Measurements from ENCODE around the gene KRTAP4-8.
"Not testable (repeated sequence)": the region's sequence is repeated elsewhere in the genome, so short reads cannot be mapped to it uniquely, and the experiment has no call there.

KRTAP4-8 gene

DNA sequence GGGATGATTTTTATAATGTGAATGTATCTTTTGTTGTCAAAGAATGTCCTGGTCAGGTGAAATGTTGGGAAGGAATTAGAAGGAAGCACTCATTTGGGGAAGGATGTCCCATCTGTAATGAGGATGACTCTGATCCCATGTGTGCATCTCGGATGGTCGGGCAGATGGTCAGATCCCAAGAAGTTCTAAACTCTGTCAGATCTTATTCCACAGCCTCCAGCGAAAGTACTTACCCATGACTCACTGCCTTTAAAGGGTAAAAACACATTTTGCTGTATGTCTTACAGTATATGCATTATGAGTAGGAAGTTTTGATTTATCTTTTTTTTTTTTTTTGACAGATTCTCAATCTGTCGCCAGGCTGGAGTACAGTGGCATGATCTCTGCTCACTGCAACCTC is 20.8 kb upstream of the KRTAP4-8 start:
- DNase-seq (ENCODE audit: low read depth), result peak; percentile 14
- H3K4me3 ChIP-seq (ENCODE audit: control insufficient read depth, low read depth, low read length), result no peak overlapping the region
- TF ChIP-seq, protein P1, sequence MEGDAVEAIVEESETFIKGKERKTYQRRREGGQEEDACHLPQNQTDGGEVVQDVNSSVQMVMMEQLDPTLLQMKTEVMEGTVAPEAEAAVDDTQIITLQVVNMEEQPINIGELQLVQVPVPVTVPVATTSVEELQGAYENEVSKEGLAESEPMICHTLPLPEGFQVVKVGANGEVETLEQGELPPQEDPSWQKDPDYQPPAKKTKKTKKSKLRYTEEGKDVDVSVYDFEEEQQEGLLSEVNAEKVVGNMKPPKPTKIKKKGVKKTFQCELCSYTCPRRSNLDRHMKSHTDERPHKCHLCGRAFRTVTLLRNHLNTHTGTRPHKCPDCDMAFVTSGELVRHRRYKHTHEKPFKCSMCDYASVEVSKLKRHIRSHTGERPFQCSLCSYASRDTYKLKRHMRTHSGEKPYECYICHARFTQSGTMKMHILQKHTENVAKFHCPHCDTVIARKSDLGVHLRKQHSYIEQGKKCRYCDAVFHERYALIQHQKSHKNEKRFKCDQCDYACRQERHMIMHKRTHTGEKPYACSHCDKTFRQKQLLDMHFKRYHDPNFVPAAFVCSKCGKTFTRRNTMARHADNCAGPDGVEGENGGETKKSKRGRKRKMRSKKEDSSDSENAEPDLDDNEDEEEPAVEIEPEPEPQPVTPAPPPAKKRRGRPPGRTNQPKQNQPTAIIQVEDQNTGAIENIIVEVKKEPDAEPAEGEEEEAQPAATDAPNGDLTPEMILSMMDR (conservative IDR thresholded peaks at IDR 0.05; ENCODE audit: control insufficient read depth, insufficient read depth, low read depth, low read length), result no peak

DNA sequence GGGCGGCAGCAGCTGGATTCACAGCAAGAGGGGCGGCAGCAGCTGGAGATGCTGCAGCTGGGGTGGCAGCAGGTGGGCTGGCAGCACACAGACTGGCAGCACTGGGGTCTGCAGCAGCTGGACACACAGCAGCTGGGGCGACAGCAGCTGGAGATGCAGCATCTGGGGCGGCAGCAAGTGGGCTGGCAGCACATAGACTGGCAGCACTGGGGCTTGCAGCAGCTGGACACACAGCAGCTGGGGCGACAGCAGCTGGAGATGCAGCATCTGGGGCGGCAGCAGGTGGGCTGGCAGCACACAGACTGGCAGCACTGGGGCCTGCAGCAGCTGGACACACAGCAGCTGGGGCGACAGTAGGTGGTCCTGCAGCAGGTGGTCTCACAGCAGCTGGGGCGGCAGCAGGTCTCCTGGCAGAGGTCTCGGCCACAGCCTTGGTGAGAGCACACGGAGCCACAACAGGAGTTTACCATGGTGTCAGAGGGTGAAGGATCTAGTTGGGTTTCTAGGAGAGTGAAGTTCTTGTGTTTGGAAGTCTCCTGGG is 20.0 kb upstream of the KRTAP4-8 start, which contains the start of gene KRTAP4-11:
Gene KRTAP4-11, minus strand, starts transcription at position 528 of the 541 bp plus-strand sequence. Its CDS starts 58 bp downstream, at position 470.
- DNase-seq (ENCODE audit: low read depth); H3K4me3 ChIP-seq (ENCODE audit: control insufficient read depth, low read depth, low read length): not testable (repeated sequence)

DNA sequence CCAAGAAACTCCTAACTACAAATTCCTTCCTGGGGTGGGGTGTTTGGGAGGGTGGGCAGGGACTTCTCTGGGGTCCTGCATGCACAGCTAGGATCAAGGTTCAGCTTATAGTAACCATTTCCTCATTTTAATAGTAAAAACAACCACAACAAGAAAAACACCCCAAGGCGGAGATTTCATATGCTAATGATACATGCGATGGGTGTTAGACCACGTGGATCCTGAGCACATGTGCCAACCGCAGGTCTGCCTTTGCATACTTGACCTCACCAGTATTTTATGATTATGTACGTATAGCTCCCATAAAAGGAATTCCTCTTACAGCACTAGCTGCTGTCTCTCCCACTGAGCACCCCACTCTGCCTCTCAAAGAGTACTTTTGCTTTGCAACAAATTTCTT is 18.4 kb upstream of the KRTAP4-8 start:
- TF ChIP-seq, protein P1 (conservative IDR thresholded peaks at IDR 0.05; ENCODE audit: control insufficient read depth, insufficient read depth, low read depth, low read length), result no peak
- DNase-seq (ENCODE audit: low read depth), result no peak
- no peak overlapping the region for H3K4me3 ChIP-seq (ENCODE audit: control insufficient read depth, low read depth, low read length)

DNA sequence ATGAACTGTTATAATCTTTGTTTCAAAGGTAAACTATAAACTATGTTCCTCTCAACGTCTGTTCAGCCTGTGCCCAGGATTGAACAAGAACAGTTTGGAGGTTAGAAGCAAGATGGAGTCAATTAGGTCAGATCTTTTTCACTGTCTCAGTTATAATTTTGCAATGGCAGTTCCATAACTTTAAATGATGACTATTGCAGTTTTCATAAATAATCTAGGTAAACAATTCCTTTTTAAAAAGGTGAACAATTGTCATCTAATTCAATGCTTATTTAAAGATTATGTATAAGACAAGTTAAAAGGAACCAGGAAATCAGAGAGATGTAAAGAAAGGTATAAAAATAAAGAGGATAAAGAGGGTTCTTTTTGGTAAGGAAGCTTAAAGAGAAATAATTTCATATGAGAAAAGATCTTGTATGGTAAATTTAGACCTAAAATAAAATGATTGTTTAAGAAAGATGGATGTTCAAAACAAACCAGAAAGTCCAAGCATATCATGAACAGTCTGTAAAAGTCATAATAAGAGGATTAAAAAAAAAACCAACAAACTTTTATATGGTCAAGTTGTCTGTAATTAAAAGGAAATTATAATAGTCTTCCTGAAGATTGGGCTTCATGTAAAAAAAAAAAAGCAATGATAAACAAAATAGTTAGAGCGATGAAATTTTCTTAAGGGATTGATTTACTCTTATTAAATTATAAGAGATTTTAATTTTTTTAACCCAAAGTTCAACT is 13.4 kb upstream of the KRTAP4-8 start:
- TF ChIP-seq, protein P1 (conservative IDR thresholded peaks at IDR 0.05; ENCODE audit: control insufficient read depth, insufficient read depth, low read depth, low read length), result no peak
- no peak for DNase-seq (ENCODE audit: low read depth)
- H3K4me3 ChIP-seq (ENCODE audit: control insufficient read depth, low read depth, low read length), result no peak overlapping the region

DNA sequence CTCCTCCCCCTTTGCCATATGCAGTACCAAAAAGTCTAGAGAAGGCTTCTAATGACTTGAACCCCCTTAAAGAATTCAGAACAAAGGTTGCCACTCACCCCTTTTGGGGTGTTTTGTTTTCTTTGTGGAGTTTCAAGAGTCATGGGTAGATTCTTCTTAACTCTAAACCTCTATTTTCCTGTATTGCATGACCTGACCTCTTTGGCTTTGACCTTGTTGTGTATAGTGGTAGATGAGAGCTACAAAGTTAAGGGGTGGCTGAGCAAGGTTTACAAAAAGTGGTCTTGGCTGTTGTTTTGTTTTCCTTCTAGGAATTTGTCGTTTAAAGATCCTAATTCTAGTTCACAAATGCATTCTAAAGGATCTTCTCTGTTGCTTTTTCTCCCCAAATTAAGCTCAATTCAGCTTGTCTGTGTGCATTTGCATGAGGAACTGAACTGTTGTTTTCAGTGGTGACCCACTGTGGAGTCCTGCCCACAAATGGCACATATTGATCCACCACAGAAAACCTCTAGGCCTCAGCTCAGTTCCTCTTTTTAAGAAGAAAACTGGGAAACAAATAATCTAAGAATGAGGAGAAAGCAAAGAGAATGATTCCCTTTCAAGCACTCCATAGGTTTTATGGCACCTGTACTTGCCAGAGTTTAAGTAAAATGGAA is 10.9 kb upstream of the KRTAP4-8 start:
- H3K4me3 ChIP-seq (ENCODE audit: control insufficient read depth, low read depth, low read length); DNase-seq (ENCODE audit: low read depth): not testable (repeated sequence)

DNA sequence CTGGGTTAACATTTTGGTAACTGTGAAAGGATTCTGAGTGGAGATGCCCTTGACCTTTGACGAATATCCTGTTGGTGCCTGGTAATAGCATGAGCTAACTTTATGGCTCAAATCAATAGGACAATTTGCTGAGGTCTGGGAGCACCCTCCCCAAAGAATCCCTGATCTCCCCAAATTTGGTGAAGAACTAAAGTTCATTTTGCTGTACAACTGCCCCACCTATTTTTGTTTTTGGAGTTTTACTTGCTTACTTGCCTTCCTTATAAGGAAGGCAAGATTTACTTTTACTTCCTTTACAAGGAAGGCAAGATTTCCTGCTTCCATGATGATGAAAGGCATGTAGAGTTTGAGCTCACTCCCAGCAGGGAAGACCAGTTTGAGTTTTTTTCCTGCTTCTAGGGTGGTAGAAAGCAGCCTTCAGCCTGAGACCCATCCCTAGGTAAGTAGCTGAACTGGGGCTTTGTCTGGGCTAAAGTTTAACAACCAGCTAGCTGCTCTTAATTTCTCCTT is 10.1 kb upstream of the KRTAP4-8 start:
- no peak for DNase-seq (ENCODE audit: low read depth)
- TF ChIP-seq, protein P1 (conservative IDR thresholded peaks at IDR 0.05; ENCODE audit: control insufficient read depth, insufficient read depth, low read depth, low read length), result no peak
- no peak overlapping the region for H3K4me3 ChIP-seq (ENCODE audit: control insufficient read depth, low read depth, low read length)

DNA sequence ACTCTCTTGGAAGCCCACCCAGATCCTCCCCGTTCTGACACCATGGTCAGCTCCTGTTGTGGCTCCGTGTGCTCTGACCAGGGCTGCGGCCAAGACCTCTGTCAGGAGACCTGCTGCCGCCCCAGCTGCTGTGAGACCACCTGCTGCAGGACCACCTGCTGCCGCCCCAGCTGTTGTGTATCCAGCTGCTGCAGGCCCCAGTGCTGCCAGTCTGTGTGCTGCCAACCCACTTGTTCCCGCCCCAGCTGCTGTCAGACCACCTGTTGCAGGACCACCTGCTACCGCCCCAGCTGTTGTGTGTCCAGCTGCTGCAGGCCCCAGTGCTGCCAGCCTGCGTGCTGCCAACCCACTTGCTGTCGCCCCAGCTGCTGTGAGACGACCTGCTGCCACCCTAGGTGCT is 7.4 kb upstream of the KRTAP4-8 start, which contains the start of gene KRTAP4-9:
Gene KRTAP4-9, plus strand, starts transcription at position 43 of the 400 bp plus-strand sequence. Its CDS starts 0 bp downstream, at position 43.
- DNase-seq (ENCODE audit: low read depth); H3K4me3 ChIP-seq (ENCODE audit: control insufficient read depth, low read depth, low read length): not testable (repeated sequence)

DNA sequence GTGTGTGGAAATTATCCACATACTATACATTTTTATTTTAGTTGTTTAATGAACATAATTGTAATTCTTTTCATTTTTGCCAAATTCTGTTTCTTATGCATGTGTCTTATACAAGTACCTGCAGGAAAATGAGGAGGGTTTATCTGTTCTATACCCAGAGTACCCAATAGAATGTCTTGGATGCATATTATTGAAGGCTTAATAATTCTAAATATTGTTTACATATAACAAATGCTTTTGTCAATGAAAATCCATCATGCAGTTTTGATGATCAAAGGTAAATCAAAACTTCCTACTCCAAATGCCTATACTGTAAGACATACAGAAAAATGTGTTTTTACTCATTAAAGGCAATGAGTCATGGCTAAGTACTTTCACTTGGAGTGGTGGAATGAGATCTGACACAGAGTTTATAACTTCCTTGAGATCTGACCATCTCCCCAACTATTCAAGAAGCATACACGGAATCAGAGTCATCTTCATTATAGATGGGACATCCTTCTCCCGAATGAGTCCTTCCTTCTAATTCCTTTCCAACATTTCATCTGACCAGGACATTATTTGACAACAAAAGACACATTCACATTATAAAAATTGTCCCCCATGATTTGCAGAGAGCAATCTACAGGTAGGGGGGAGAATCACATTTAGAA is 6.6 kb upstream of the KRTAP4-8 start:
- not testable (repeated sequence) for H3K4me3 ChIP-seq (ENCODE audit: control insufficient read depth, low read depth, low read length)
- DNase-seq (ENCODE audit: low read depth), result peak; percentile 47
